ENCODE data around the gene TBC1D26.
"Not testable (repeated sequence)": the region's sequence is repeated elsewhere in the genome, so short reads cannot be mapped to it uniquely, and the experiment has no call there.

Gene TBC1D26

GRCh38 chr17:15744074-15744676 is 12.1 kb downstream of the TBC1D26 start:
- no peak for DNase-seq (ENCODE audit: low read depth in 2 of 2)

GRCh38 chr17:15744885-15745284 is 12.8 kb downstream of the TBC1D26 start:
- DNase-seq (ENCODE audit: low read depth in 2 of 2) = no peak

GRCh38 chr17:15749403-15749802 is 17.3 kb downstream of the TBC1D26 start:
- not testable (repeated sequence) for DNase-seq (ENCODE audit: low read depth in 2 of 2)

- not testable (repeated sequence) for DNase-seq (ENCODE audit: low read depth in 2 of 2)
Measured at GRCh38 chr17:15768865-15769533, 36.9 kb downstream of the TBC1D26 start.

- DNase-seq (ENCODE audit: low read depth in 2 of 2) = not testable (repeated sequence)
Measured at GRCh38 chr17:15770679-15771078, 38.6 kb downstream of the TBC1D26 start.

GRCh38 chr17:15776871-15777270 is 44.8 kb downstream of the TBC1D26 start:
- no peak for DNase-seq (ENCODE audit: low read depth in 2 of 2)

GRCh38 chr17:15777297-15777696 is 45.2 kb downstream of the TBC1D26 start:
- DNase-seq (ENCODE audit: low read depth in 2 of 2) = no peak

- no peak for DNase-seq (ENCODE audit: low read depth in 2 of 2)
Measured at GRCh38 chr17:15777717-15778116, 45.6 kb downstream of the TBC1D26 start.

GRCh38 chr17:15779119-15779518 is 47.0 kb downstream of the TBC1D26 start:
- no peak for DNase-seq (ENCODE audit: low read depth in 2 of 2)

- no peak for DNase-seq (ENCODE audit: low read depth in 2 of 2)
Measured at GRCh38 chr17:15780188-15780587, 48.1 kb downstream of the TBC1D26 start.

GRCh38 chr17:15782866-15783265 is 50.8 kb downstream of the TBC1D26 start:
- DNase-seq (ENCODE audit: low read depth in 2 of 2) = no peak

- DNase-seq (ENCODE audit: low read depth in 2 of 2) = no peak
Measured at GRCh38 chr17:15783461-15783860, 51.4 kb downstream of the TBC1D26 start.

GRCh38 chr17:15784351-15784750 is 52.3 kb downstream of the TBC1D26 start:
- DNase-seq (ENCODE audit: low read depth in 2 of 2) = not testable (repeated sequence)

- DNase-seq (ENCODE audit: low read depth in 2 of 2) = not testable (repeated sequence)
Measured at GRCh38 chr17:15787363-15788075, 55.4 kb downstream of the TBC1D26 start.

- not testable (repeated sequence) for DNase-seq (ENCODE audit: low read depth in 2 of 2)
Measured at GRCh38 chr17:15788365-15788764, 56.3 kb downstream of the TBC1D26 start.

Data from stimulated activated CD8-positive, alpha-beta memory T cell treated with anti-CD3 and anti-CD28 coated beads, Interleukin-7, amount 100 ng/mL, for 1 hour (primary cell).